GM12873 (cell line): ENCODE results near the gene MACROH2A2.

Source experiments
- TF ChIP-seq, protein P1 (sequence below): IDR thresholded peaks from 2 replicates; pipeline ENCODE4 v1.5.1; 2012; ENCODE audit warnings: low read depth, mild to moderate bottlenecking, moderate library complexity, low read length, control low read depth; ENCODE audit not compliant: insufficient read depth; ENCODE audit errors: missing control alignments

Gene MACROH2A2

DNA sequence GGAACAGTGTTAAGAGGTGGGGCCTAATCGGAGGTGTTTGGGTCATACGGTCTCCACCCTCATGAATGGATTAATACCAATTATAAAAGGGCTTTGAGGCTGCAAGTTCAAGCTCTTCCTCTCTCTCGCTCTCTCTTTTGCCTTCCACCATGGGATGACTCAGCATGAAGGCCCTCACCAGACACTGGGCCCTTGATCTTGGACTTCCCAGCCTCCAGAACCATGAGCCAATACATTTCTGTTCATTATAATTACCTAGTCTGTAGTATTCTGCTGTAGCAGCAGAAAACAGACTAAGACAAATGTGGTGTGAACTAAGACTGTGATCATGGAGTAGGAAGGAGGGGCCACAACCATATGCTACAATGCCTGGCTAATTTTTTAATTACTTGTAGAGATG is 72.3 kb downstream of the MACROH2A2 start:
- TF ChIP-seq, protein P1, sequence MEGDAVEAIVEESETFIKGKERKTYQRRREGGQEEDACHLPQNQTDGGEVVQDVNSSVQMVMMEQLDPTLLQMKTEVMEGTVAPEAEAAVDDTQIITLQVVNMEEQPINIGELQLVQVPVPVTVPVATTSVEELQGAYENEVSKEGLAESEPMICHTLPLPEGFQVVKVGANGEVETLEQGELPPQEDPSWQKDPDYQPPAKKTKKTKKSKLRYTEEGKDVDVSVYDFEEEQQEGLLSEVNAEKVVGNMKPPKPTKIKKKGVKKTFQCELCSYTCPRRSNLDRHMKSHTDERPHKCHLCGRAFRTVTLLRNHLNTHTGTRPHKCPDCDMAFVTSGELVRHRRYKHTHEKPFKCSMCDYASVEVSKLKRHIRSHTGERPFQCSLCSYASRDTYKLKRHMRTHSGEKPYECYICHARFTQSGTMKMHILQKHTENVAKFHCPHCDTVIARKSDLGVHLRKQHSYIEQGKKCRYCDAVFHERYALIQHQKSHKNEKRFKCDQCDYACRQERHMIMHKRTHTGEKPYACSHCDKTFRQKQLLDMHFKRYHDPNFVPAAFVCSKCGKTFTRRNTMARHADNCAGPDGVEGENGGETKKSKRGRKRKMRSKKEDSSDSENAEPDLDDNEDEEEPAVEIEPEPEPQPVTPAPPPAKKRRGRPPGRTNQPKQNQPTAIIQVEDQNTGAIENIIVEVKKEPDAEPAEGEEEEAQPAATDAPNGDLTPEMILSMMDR, result no peak

DNA sequence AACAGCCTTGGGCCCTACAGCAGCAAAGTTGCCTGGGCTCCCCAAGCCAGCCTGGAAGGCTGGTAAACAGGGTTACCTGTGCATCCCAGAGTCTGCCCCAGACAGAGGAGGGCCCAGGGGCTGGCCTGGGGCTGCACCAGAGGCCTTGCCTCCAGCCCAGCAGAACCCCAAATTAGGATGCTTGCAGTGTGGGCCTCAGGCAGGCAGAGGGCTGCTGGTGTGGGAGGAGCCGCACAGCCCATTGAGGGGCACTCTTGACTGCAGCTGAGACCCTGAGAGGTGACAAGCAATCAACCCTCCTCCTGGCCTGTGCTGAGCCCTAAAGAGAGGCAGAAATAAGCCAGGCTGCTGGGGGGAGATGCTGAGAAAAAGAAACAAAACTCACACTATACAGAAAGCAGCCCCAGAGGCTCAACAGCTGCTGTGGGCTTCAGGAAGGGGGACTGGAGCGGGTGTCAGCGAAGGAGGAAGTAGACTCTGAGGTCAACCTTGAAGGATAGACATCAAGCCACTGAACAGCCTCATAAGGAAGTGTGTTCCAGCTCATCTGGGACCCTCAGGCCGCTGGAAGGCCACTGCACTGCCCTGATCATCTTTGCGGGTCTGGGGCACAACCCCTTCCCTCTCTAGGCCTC is 73.4 kb downstream of the MACROH2A2 start:
- TF ChIP-seq, protein P1, result no peak

DNA sequence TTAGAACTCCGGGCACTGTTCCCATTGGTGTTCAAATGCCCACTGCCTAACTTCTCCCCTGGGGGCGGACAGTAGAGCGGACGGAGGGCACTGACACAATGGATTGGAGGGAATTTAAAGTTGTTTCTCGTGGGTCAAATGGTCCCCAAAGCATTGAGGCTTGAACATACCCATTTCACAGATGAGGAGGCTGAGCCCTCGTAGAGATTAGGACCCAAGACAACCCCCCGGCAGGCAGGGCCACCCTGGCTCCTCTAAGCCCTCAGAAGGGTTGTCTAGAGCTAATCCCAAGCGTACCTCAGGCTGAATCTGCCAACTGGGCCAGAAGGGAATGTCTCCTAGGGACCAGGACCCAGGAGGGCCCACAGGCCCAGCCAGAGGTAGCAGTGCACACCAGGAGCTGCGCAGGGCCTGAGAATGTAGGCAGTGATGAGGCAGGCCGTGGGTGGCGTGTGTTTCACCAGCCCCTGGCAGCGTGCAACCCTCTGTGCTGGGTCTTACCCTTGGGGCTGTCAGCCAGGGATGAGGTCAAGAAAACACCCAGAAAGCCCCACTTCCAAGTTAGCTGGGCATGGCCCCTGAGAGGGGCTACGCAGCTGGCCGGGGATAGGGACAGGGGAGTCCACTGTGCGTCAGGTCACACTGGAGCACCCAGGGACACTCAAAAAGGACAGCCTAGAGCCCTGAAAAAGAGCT is 74.2 kb downstream of the MACROH2A2 start:
- TF ChIP-seq, protein P1, result no peak

DNA sequence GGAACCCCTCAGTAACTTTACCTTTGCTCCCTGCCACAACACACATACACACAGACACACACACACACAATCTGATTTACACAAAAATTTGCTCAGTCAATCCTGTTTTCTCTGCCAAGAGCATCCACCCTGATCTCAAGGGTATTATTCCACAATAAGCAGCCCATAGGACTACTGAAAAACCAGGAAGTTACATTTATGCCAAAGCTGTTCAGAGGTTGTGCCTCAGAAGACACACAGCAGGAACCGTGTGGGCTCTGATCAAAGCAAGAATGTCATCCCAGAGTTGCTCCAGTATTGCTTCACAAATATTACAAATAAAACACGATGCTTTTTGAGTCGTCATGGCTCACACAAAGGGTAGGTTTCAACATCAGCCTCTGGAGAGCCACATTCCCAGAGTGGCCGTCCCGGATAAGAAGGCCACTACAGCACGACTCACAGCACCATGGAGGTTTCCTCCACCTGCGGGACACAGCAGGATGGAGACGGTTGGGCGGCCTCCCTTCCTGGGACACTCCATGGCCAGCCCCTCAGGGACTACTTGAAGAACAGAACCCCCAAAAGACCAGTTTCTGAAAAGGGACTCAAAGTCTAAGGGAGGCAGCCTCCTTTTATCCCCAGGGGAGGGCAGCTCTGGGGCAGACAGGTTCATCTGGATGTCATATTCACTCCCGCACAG is 78.4 kb downstream of the MACROH2A2 start:
- TF ChIP-seq, protein P1, result no peak

DNA sequence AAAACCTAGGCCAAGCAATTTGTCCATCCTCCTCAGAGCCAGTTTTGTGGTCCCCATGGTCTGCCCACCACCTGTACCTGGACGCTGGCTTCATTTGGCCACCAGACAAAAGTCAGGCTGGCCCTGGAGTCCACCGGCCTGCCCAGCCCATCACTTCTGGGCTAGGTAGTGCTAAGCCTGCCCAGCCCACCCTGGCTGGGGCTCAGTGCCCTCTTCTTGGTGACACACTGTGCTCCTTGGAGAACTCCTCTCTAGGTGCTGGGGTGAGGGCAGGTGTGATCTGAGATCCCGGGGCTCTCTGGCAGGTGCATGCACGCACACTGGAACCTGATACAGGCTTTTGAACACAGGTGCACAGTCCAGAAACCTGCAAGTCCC is 78.9 kb downstream of the MACROH2A2 start:
- TF ChIP-seq, protein P1, result no peak

DNA sequence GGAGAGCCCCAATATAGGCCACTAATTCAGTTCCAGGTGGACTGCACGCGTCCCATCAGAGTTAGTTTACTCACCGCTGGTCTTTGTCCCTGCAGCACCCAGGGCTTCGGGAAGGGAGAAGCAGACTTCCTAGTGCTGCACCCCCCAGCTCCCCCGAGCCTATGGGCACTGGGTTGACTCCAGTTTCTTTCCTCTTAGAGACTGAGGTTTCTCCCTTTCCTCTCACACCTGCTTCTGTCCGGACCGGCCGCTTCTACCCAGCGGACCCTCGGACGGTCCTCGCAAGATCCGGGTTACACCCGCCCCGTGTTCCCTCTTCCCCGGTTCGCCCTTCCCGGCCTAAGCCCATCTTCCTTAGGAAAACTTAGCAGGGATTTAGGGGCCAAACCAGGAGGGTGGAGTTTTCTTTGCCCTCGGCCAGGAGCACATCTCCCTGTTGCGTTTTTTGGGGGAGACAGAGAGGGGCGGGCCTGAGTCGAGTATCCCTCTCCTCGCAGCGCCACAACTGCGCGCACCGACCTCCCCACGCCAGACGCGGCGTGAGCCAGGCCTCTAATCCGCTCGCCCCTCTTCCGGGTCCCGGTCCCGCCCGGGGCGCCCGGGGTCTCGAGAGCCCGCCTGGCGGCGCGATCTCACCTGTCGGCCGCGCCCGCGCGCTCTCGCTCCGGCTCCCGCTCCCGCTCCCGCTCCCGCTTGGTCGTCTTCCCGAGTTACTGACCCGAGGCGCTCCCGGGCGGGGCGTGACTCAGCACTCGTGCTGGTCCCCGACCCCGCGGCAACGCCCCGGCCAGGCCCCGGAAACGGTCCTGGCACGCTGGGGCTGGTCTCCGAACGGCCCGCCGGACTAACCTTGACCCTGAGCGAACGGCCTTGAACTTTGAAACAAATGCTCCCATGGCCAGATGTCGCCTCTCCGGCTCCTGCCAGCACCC is 79.7 kb downstream of the MACROH2A2 start, which contains the start of gene AIFM2:
TSS of gene AIFM2 (minus strand) at position 728 of the 932 bp plus-strand sequence. CDS start 8,741 bp downstream, outside the sequence.
- TF ChIP-seq, protein P1, result peak; percentile 26
